Thyroid gland (tissue), 4 donors: Measurements from ENCODE around the gene TIMM44. TPM values are rescaled to one million over a fixed set of nuclear protein-coding genes. Genes with fewer than 3 reads are reported as not detected.

ENCODE experiments used
- DNase-seq, 2 donors: peaks; one replicate each; pipeline ENCODE4 v3.0.0-alpha.2; 2019
- H3K27ac ChIP-seq, 3 donors: fragments of 200-600 bp; sonication (generic); 1 replicate in 2 of 3; 2 replicates in 1 of 3; pipeline ENCODE4 v1.5.1; 2016 to 2019; ENCODE audit warnings: mild to moderate bottlenecking in 1 of 3, moderate library complexity in 1 of 3
- H3K27me3 ChIP-seq: fragments of 200-600 bp; sonication (generic); one replicate; pipeline ENCODE4 v1.5.1; 2019
- H3K36me3 ChIP-seq, 2 donors: fragments of 200-600 bp; sonication (generic); one replicate each; pipeline ENCODE4 v1.5.1; 2016 to 2019
- H3K4me1 ChIP-seq, 2 donors: fragments of 200-600 bp; sonication (generic); one replicate each; pipeline ENCODE4 v1.5.1; 2017 to 2019
- H3K4me3 ChIP-seq, 3 donors: fragments of 200-600 bp; sonication (generic); replicated peaks in 1 of 3; 1 replicate in 2 of 3; 2 replicates in 1 of 3; pipeline ENCODE4 v1.5.1; 2016; ENCODE audit warnings: mild to moderate bottlenecking in 1 of 3
- H3K9me3 ChIP-seq: fragments of 200-600 bp; sonication (generic); one replicate; pipeline ENCODE4 v1.5.1; 2017
- POLR2A ChIP-seq, 2 donors: fragments of 450-650 bp; IDR thresholded peaks; one replicate each; pipeline ENCODE4 v1.6.1; 2017; ENCODE audit warnings: antibody characterized with exemption in 2 of 2, mild to moderate bottlenecking in 2 of 2, moderate library complexity in 1 of 2
- WGBS, 2 donors: methylation state at CpG; one replicate each; pipeline ENCODE4 v1.1.5; 2017; 5-methylcytosine and 5-hydroxymethylcytosine counted together
- intact Hi-C: fragments of 100-400 bp; cut with DNase I; formaldehyde crosslinking; loops from one replicate; pipeline ENCODE4 v1.15.1; 2023
- total RNA-seq, 4 donors: library from RNA; depleted of rRNA; stranded (reverse); fragments of >200 nt; gene quantifications; one replicate each; pipeline ENCODE4 v1.2.3, GENCODE V29; 2016
- TF ChIP-seq, protein P1 (sequence below), 6 experiments: fragments of 200-600 bp in 3 of 6; fragments of 450-650 bp in 3 of 6; sonication (generic) in 3 of 6; IDR thresholded peaks; one replicate each; pipeline ENCODE4 v1.5.1; 2016 to 2019; ENCODE audit warnings: antibody characterized with exemption in 6 of 6, mild to moderate bottlenecking in 2 of 6, inconsistent platforms in 1 of 6, moderate library complexity in 1 of 6

The TIMM44 gene
- total RNA-seq, 4 donors from 2014 or later: 47.4 to 85.6 (median 56.6) TPM

DNA sequence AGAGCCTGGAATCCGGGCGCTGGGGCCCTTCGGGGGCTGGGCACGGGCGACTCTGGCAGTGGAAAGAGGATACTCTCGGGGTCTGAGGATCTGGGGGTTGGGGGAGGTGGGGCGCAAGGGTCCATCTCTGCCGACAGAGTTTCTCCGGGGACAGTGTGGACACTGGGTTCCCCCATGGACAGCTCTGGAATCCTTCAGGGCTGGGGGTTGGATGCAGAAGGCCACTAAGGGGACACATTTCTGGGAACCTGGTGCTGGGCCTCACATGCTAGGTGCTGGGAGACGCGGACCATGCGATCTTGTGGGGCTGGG lies 26.6 kb downstream of the TIMM44 start:
- intact Hi-C loops: no loop called here
- Histone ChIP-seq H3K27ac (no peak overlapping the region), H3K9me3 (no peaks in the 10 kb centered on the region), H3K4me1 (peaks cover 9 to 43% of the 10 kb centered on the region in 2 donors), H3K4me3 (no peak overlapping the region), H3K27me3 (peaks cover 4% of the 10 kb centered on the region), H3K36me3 (peaks cover 11 to 12% of the 10 kb centered on the region in 2 donors)
- DNase-seq: no peak
- TF ChIP-seq POLR2A (IDR thresholded peaks at IDR 0.05): no peak
- TF ChIP-seq, protein P1, sequence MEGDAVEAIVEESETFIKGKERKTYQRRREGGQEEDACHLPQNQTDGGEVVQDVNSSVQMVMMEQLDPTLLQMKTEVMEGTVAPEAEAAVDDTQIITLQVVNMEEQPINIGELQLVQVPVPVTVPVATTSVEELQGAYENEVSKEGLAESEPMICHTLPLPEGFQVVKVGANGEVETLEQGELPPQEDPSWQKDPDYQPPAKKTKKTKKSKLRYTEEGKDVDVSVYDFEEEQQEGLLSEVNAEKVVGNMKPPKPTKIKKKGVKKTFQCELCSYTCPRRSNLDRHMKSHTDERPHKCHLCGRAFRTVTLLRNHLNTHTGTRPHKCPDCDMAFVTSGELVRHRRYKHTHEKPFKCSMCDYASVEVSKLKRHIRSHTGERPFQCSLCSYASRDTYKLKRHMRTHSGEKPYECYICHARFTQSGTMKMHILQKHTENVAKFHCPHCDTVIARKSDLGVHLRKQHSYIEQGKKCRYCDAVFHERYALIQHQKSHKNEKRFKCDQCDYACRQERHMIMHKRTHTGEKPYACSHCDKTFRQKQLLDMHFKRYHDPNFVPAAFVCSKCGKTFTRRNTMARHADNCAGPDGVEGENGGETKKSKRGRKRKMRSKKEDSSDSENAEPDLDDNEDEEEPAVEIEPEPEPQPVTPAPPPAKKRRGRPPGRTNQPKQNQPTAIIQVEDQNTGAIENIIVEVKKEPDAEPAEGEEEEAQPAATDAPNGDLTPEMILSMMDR (IDR thresholded peaks at IDR 0.05): no peak
- 4 to 11% methylated on average over 6 to 9 of the region's 12 CpGs for WGBS, 2 donors

- H3K4me3 ChIP-seq: peak overlapping the region in 1 of 3 donors; percentile 6
- intact Hi-C loops: no loop called here
- TF ChIP-seq, protein P1 (IDR thresholded peaks at IDR 0.05): no peak
- TF ChIP-seq POLR2A (IDR thresholded peaks at IDR 0.05): no peak
- no peak overlapping the region for H3K27ac ChIP-seq
- H3K4me1 ChIP-seq: peaks cover 5 to 38% of the 10 kb centered on the region in 2 donors
- no peaks in the 10 kb centered on the region for H3K9me3 ChIP-seq
- no peak for DNase-seq
- H3K27me3 ChIP-seq: peaks cover 4% of the 10 kb centered on the region
- peaks cover 17 to 18% of the 10 kb centered on the region in 2 donors for H3K36me3 ChIP-seq
- 3 to 4% methylated on average over 10 to 12 of the region's 104 CpGs for WGBS, 2 donors
Observed at GRCh38 chr19:7916103-7916954, 27.1 kb downstream of the TIMM44 start.

DNA sequence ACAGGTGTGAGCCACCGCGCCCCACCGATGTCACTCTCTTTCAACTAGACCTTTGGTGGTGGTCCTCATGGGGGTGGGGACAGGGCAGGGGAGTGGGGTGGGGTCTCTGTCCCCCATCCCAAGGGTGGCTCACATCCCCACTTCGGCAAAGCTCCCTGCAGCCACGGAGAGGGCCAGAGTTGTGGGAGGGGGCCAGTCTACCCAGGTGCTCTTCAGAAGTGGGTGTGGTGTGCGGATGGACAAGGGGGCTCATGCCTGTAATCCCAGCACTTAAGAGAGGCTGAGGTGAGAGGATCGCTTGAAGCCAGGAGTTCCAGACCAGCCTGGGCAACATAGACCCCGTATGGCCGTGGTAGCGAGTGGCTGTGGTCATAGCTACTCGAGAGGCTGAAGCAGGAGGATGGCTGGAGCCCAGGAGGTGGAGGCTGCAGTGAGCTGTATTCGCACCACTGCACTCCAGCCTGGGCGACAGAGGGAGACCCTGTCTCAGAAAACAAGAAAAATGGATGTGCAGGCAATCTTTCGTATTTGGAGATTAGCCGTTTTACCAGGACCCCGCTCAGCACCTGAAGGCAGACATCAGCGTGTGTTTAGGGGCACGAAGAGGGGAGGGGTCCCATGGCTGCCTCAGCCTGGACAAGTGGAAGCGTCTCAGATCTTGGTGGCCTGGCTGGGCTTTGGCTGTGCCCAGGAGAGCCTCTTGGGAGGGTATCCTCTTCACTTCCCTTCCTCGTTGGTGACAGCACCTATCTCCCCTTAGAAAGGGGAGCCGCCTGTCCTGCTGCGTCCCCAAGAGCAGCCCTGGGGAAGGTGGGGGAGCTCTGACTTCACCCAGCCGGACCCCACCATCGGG lies 28.0 kb downstream of the TIMM44 start:
- intact Hi-C loops: no loop called here
- Histone ChIP-seq H3K4me3 (no peak overlapping the region), H3K27ac (no peak overlapping the region), H3K27me3 (peaks cover 4% of the 10 kb centered on the region), H3K36me3 (peaks cover 25 to 26% of the 10 kb centered on the region in 2 donors), H3K4me1 (peaks cover 0 to 33% of the 10 kb centered on the region in 2 donors), H3K9me3 (no peaks in the 10 kb centered on the region)
- TF ChIP-seq, protein P1 (IDR thresholded peaks at IDR 0.05): no peak
- no peak for TF ChIP-seq POLR2A (IDR thresholded peaks at IDR 0.05)
- DNase-seq: no peak
- WGBS, 2 donors: 43 to 61% methylated on average over 13 to 23 of the region's 24 CpGs

- H3K36me3 ChIP-seq: peaks cover 34 to 35% of the 10 kb centered on the region in 2 donors
- peaks cover 0 to 30% of the 10 kb centered on the region in 2 donors for H3K4me1 ChIP-seq
- DNase-seq: no peak
- H3K27me3 ChIP-seq: peaks cover 4% of the 10 kb centered on the region
- H3K27ac ChIP-seq: no peak within 1 kb of the TSS
- WGBS, 2 donors: 53 to 70% methylated on average over 8 to 11 of the region's 12 CpGs
- TF ChIP-seq POLR2A (IDR thresholded peaks at IDR 0.05): no peak
- TF ChIP-seq, protein P1 (IDR thresholded peaks at IDR 0.05): no peak
- intact Hi-C loops: no loop called here
- H3K4me3 ChIP-seq: no peak within 1 kb of the TSS
- H3K9me3 ChIP-seq: no peaks in the 10 kb centered on the region
Observed at GRCh38 chr19:7914598-7915045, 28.8 kb downstream of the TIMM44 start, which contains the start of gene TGFBR3L. Gene TGFBR3L, plus strand, starts transcription at chr19:7914830.
